ENCODE results near the gene MTMR10.

- TF ChIP-seq CTCF (IDR thresholded peaks at IDR 0.05): no peak
- TF ChIP-seq EP300 (IDR thresholded peaks at IDR 0.05): no peak
- no peak for TF ChIP-seq POLR2A (IDR thresholded peaks at IDR 0.05)
Measured at GRCh38 chr15:30921106-30921505, 70.3 kb downstream of the MTMR10 start.

Data from ovary (tissue), 3 donors.